ENCODE measurements around the gene SKI.
A peak's percentile ranks its signal among the peaks of the same experiment; 100 is the strongest.
"Not testable (repeated sequence)": the region's sequence is repeated elsewhere in the genome, so short reads cannot be mapped to it uniquely, and the experiment has no call there.

SKI gene

GRCh38 chr1:2259668-2260402, 31.7 kb downstream of the SKI start:
- no peaks in the 10 kb centered on the region for H3K27me3 Mint-ChIP-seq
- peaks cover 10% of the 10 kb centered on the region for H3K36me3 Mint-ChIP-seq (ENCODE audit: low read depth)
- peaks cover 63% of the 10 kb centered on the region for H3K4me1 Mint-ChIP-seq (ENCODE audit: low read depth)
- DNase-seq, result no peak
- H3K4me3 Mint-ChIP-seq, result no peak overlapping the region
- H3K9me3 Mint-ChIP-seq, result no peaks in the 10 kb centered on the region
- peak overlapping the region; percentile 91 for H3K27ac Mint-ChIP-seq

GRCh38 chr1:2260470-2260869, 32.4 kb downstream of the SKI start:
- H3K27ac Mint-ChIP-seq, result peak overlapping the region; percentile 65
- not testable (repeated sequence) for H3K4me3 Mint-ChIP-seq

GRCh38 chr1:2260917-2261316, 32.8 kb downstream of the SKI start:
- no peaks in the 10 kb centered on the region for H3K9me3 Mint-ChIP-seq
- no peak for DNase-seq
- H3K36me3 Mint-ChIP-seq (ENCODE audit: low read depth), result peaks cover 10% of the 10 kb centered on the region
- H3K4me3 Mint-ChIP-seq, result no peak overlapping the region
- no peaks in the 10 kb centered on the region for H3K27me3 Mint-ChIP-seq
- no peak overlapping the region for H3K27ac Mint-ChIP-seq
- H3K4me1 Mint-ChIP-seq (ENCODE audit: low read depth), result peaks cover 71% of the 10 kb centered on the region

More at GRCh38 chr1:2260470-2260869, 32.4 kb downstream of the SKI start:
- not testable (repeated sequence) for H3K9me3 Mint-ChIP-seq; H3K36me3 Mint-ChIP-seq (ENCODE audit: low read depth); H3K27me3 Mint-ChIP-seq; DNase-seq
- peaks cover 69% of the 10 kb centered on the region for H3K4me1 Mint-ChIP-seq (ENCODE audit: low read depth)

GRCh38 chr1:2261476-2262395, 33.6 kb downstream of the SKI start:
- peaks cover 80% of the 10 kb centered on the region for H3K4me1 Mint-ChIP-seq (ENCODE audit: low read depth)
- H3K27ac Mint-ChIP-seq, result peak overlapping the region; percentile 82
- H3K4me3 Mint-ChIP-seq; H3K36me3 Mint-ChIP-seq (ENCODE audit: low read depth); H3K27me3 Mint-ChIP-seq; DNase-seq; H3K9me3 Mint-ChIP-seq: not testable (repeated sequence)

GRCh38 chr1:2266301-2266975, 38.3 kb downstream of the SKI start:
- no peaks in the 10 kb centered on the region for H3K27me3 Mint-ChIP-seq
- DNase-seq, result no peak
- H3K4me1 Mint-ChIP-seq (ENCODE audit: low read depth), result peaks cover 63% of the 10 kb centered on the region
- H3K4me3 Mint-ChIP-seq, result no peak overlapping the region
- no peaks in the 10 kb centered on the region for H3K9me3 Mint-ChIP-seq
- H3K27ac Mint-ChIP-seq, result peak overlapping the region; percentile 70
- H3K36me3 Mint-ChIP-seq (ENCODE audit: low read depth), result peaks cover 3% of the 10 kb centered on the region

GRCh38 chr1:2267051-2267830, 39.1 kb downstream of the SKI start:
- Mint-ChIP-seq H3K4me3 (no peak overlapping the region), H3K36me3 (ENCODE audit: low read depth) (peaks cover 3% of the 10 kb centered on the region), H3K4me1 (ENCODE audit: low read depth) (peaks cover 61% of the 10 kb centered on the region), H3K9me3 (no peaks in the 10 kb centered on the region), H3K27me3 (no peaks in the 10 kb centered on the region), H3K27ac (peak overlapping the region; percentile 35)
- no peak for DNase-seq

- Mint-ChIP-seq H3K4me3 (no peak overlapping the region), H3K36me3 (ENCODE audit: low read depth) (peaks cover 3% of the 10 kb centered on the region), H3K27me3 (no peaks in the 10 kb centered on the region), H3K9me3 (no peaks in the 10 kb centered on the region), H3K4me1 (ENCODE audit: low read depth) (peaks cover 62% of the 10 kb centered on the region), H3K27ac (no peak overlapping the region)
- DNase-seq, result no peak
These were observed 39.7 kb downstream of the SKI start for GRCh38 chr1:2267862-2268261.

- Mint-ChIP-seq H3K4me3 (no peak overlapping the region), H3K27me3 (no peaks in the 10 kb centered on the region), H3K27ac (peak overlapping the region; percentile 79), H3K36me3 (ENCODE audit: low read depth) (peaks cover 3% of the 10 kb centered on the region), H3K4me1 (ENCODE audit: low read depth) (peaks cover 65% of the 10 kb centered on the region), H3K9me3 (no peaks in the 10 kb centered on the region)
- DNase-seq, result no peak
These were observed 40.4 kb downstream of the SKI start for GRCh38 chr1:2268285-2269056.

- H3K27me3 Mint-ChIP-seq, result no peaks in the 10 kb centered on the region
- H3K36me3 Mint-ChIP-seq (ENCODE audit: low read depth), result peaks cover 3% of the 10 kb centered on the region
- H3K4me1 Mint-ChIP-seq (ENCODE audit: low read depth), result peaks cover 70% of the 10 kb centered on the region
- no peak overlapping the region for H3K4me3 Mint-ChIP-seq
- DNase-seq, result no peak
- H3K27ac Mint-ChIP-seq, result peak overlapping the region; percentile 79
- H3K9me3 Mint-ChIP-seq, result no peaks in the 10 kb centered on the region
These were observed 41.2 kb downstream of the SKI start for GRCh38 chr1:2269193-2269921.

- no peak overlapping the region for H3K27ac Mint-ChIP-seq
- H3K4me1 Mint-ChIP-seq (ENCODE audit: low read depth), result peaks cover 70% of the 10 kb centered on the region
- no peaks in the 10 kb centered on the region for H3K9me3 Mint-ChIP-seq
- H3K4me3 Mint-ChIP-seq, result no peak overlapping the region
- no peaks in the 10 kb centered on the region for H3K27me3 Mint-ChIP-seq
- peaks cover 3% of the 10 kb centered on the region for H3K36me3 Mint-ChIP-seq (ENCODE audit: low read depth)
- DNase-seq, result no peak
These were observed 41.8 kb downstream of the SKI start for GRCh38 chr1:2269922-2270259.

- H3K9me3 Mint-ChIP-seq, result no peaks in the 10 kb centered on the region
- no peak for DNase-seq
- peaks cover 3% of the 10 kb centered on the region for H3K36me3 Mint-ChIP-seq (ENCODE audit: low read depth)
- peak overlapping the region; percentile 11 for H3K27ac Mint-ChIP-seq
- H3K4me3 Mint-ChIP-seq, result no peak overlapping the region
- no peaks in the 10 kb centered on the region for H3K27me3 Mint-ChIP-seq
- peaks cover 70% of the 10 kb centered on the region for H3K4me1 Mint-ChIP-seq (ENCODE audit: low read depth)
These were observed 42.4 kb downstream of the SKI start for GRCh38 chr1:2270260-2271100.

- peaks cover 3% of the 10 kb centered on the region for H3K36me3 Mint-ChIP-seq (ENCODE audit: low read depth)
- H3K27ac Mint-ChIP-seq, result no peak overlapping the region
- no peaks in the 10 kb centered on the region for H3K9me3 Mint-ChIP-seq
- DNase-seq, result no peak
- H3K4me3 Mint-ChIP-seq, result no peak overlapping the region
- H3K27me3 Mint-ChIP-seq, result no peaks in the 10 kb centered on the region
- peaks cover 71% of the 10 kb centered on the region for H3K4me1 Mint-ChIP-seq (ENCODE audit: low read depth)
These were observed 43.1 kb downstream of the SKI start for GRCh38 chr1:2271211-2271721.
